Measurements from ENCODE around the gene NRTN.

- TF ChIP-seq CTCF (conservative IDR thresholded peaks at IDR 0.05; ENCODE audit: low read depth, low read length), result peak; percentile 58
- TF ChIP-seq EZH2phosphoT487 (IDR thresholded peaks at IDR 0.05; ENCODE audit: borderline replicate concordance, low read length), result no peak
- TF ChIP-seq EZH2 (IDR thresholded peaks at IDR 0.05; ENCODE audit: low read length, unreplicated experiment), result no peak
Measured at GRCh38 chr19:5826531-5827341, 21.9 kb downstream of the NRTN start.
